Activated CD8-positive, alpha-beta memory T cell treated with anti-CD3 and anti-CD28 coated beads, Interleukin-2, amount 50 U/mL, for 24 hours (primary cell): ENCODE data around the gene COQ2.
"Not testable (repeated sequence)": the region's sequence is repeated elsewhere in the genome, so short reads cannot be mapped to it uniquely, and the experiment has no call there.

Experiments
- DNase-seq: peaks from one replicate; pipeline ENCODE4 v3.0.0-alpha.2; 2020; ENCODE audit errors: extremely low read depth

The COQ2 gene

DNA sequence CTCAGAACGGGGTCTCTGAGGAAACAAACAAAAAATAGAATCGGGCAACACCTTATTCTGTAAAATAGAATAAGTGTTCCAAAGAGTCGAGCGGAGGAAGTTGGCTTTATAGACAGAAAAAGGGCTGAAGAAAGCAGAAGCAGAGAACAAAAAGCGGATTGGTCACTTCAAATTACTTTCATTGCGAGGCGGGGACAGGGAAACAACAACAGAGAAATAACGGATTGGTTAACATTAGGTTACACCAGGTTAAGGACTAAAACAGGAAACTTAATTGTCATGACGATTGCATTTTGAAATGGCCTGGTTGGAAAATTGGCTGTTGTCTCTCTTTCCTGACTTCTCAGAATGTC, 433 bp upstream of the COQ2 start:
- DNase-seq: no peak

DNA sequence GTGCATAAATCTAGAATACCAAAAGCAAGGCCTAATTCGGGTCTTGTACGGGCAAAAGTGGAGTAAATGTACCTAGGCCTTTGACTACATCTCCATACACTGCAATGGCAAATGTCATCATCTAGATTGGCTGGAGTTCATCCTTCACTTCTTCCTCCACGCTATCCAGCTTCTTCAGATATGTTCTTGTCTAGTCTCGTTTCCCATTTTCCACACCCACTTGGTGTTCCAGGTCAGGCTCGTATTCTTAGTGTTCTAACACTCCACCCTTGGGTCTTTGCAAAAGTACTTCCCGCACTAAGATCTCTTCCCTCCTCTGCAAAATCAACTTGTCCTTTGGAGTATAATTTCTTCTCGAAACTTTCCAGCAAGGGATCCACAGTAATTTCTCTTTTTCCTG, 1.4 kb downstream of the COQ2 start:
- no peak for DNase-seq

DNA sequence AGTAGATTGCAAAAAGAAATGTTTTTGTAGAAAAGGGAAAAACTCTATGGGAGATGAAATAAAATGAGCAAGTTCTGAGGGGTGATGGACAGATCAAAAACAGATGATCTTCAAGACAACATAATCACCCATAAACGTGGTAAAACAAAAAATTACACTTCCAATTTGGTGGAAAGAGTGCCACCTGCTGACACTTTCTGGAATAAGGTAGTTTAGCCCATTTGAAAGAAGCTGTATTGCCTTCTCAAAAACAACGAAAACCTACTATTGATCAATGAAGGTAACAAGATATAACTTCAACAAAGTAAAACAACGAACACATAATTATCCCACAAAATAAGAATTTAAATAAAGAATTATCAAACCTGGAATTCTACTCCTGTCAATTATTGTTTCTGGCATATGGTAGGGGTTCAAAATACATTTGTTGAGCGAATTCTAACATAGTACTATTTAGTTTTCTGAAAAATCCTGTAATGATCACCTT, 2.5 kb downstream of the COQ2 start:
- no peak for DNase-seq

DNA sequence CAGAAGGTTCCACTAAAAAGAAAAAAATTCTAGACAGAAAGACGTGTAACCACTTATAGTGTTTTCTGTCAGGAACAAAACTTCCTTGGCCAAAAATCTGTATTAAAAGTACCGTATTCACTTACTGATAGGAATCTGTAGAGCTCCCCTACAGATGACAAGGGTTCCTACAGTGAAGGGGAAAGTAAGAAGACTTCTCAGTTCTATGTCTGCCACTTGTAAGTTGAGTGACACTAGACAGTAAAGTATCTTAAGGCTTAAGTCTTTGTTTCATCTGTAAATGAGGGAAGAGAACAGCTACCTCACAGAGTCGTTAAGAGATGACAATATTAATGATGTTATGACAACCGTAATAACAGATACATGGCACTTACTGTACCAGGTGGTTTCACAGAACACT, 3.3 kb downstream of the COQ2 start:
- no peak for DNase-seq

DNA sequence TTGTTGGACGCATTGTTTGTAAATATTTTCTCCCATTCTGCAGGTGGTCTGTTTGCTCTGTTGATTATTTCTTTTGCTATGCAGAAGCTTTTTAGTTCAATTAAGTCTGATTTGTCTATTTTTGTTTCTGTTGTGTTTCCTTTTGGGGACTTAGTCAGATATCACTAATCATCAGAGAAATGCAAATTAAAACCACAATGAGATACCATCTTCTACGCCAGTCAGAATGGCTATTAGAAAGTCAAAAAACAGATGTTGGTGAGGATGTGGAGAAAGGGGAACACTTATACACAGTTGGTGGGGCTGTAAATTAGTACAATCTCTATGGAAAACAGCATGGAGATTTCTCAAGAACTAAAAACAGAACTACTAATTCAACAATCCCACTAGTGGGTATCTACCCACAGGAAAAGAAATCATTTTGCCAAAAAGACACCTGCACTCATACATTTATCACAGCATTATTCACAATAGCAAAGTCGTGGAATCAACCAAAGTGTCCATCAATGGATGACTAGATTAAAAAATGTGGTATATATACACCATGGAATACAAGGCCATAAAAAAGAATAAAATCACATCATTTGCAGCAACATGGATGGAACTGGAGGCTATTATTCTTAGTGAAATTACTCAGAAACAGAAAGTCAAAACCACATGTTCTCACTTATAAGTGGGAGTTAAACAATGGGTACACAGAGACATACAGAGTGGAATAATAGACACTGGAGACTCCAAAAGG, 8.1 kb downstream of the COQ2 start:
- DNase-seq: no peak

DNA sequence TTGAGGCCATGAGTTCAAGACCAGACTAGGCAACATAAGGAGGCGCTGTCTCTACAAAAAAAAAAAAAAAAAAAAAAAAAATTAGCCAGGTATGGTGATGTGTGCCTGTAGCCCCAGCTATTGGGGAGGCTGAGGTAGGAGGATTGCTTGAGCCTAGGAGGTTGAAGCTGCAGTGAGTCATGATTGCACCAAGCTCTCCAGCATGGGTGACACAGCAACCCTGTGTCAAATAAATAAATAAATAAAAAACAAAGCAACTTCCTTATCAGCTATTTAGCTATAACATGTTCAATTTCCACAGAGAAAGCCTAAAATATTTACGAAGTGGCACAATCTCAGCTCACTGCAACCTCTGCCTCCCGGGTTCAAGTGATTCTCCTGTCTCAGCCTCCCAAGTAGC, 10.7 kb downstream of the COQ2 start:
- DNase-seq: not testable (repeated sequence)

DNA sequence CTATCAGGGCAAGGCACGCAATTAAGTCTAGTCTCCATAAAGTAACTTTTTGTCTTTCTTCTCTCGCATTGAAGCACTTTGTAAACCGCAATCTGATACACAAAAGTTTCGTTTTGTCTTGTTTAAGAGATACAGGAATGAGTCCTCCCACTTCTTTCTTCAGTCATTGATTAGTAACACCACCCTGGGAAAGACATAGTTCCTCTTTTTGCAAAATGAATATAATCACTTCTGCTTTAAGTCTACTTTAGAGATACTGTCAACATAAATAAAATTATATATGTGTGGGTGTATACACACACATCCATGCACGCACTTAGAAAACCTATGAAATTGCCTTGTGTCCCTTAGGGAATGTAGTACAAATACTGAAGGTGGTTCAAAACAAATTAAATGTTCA, 11.7 kb downstream of the COQ2 start:
- no peak for DNase-seq

DNA sequence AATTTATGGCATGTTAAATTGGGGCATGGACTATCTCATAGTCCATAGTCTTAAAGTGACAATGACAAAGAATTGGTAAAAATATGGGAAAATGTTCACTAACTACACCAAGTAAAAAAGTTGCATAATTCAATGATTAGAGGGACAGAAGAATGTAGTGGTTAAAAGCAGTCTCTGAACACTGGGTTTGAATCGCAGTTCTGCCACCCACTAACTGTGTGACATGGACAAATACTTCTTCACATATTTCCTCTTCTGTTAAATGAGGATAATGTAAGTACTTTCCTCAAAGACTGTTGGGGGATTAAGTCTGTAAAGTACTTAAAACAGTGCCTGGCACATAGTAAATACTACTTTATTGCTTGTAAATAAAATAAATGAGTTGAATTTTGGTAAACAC, 15.3 kb downstream of the COQ2 start:
- DNase-seq: no peak

DNA sequence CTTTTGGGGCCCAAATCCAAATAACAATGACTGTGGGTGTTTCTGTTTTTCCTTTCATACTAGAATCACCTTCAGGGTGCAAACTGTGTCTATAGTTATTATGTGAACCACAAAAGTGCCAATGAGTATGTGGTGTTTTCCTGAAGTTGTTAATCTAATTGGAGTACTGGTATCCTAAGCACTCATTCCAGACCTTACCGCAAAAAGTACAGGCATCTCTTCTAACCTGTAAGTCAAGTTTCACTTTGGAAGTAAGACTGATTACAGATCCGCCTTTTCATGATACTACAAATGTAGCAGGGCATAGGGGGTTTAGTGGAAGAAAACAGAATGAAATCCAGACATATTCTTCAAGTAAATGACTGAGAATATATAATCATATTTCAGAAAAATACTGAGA, 16.1 kb downstream of the COQ2 start:
- DNase-seq: no peak

DNA sequence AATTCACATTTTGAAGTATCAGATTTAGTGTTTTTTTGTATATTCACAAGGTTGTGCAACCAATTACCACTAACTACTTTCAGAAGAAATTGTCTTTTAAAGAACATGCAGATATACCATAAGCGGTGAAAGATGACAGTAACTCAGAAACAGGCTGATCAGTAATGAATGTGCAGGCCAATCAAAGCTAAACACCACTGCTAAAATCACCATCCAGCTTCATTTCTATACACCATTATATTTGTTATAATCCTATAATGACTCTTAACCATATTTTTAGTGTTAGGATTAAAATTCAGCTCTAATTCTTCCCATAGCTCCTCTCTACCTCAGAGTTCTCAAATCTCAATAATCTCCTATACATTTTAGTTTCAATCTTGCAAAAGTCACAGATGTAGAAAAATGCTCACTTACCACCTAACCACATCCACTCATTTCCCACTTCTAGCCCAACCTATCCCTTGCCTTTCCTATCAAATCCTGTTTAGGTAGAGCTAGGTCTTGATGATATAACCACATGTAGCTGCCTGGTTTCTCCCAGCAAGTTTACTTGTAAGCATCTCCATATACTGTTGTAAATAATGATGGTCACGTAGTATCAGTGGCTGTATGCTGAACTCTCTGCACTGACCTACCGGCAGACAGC, 16.6 kb downstream of the COQ2 start:
- DNase-seq: no peak

DNA sequence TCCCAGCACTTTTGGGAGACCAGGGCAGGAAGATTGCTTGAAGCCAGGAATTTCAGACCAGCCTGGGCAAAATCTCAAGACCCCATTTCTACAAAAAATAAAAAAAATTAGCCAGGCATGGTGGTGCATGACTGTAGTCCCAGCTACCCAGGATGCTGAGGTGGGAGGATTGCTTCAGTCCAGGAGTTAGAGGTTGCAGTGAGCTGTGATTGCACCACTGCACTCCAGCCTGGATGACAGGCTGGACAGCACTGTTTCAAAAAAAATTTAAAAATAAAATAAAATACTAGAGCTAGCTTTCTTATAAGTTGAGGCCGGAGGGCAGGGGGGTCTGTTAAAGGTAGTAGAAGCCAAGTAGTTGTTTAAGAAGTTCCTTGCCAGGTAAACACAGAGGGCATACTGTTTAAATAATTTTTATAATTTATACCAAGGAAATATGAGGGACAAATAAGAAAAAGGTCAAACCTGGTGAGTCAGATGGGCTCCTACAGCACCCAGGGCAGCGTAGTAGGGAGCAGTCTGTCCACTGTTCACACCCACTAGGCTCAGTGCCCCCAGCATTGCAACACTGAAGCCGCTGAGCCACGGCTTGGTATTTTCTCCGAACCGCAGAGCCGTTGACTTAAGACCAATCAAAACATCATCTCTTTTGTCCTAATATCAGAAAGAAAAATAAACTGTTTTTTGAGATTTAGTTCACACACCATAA, 17.3 kb downstream of the COQ2 start:
- DNase-seq: no peak

DNA sequence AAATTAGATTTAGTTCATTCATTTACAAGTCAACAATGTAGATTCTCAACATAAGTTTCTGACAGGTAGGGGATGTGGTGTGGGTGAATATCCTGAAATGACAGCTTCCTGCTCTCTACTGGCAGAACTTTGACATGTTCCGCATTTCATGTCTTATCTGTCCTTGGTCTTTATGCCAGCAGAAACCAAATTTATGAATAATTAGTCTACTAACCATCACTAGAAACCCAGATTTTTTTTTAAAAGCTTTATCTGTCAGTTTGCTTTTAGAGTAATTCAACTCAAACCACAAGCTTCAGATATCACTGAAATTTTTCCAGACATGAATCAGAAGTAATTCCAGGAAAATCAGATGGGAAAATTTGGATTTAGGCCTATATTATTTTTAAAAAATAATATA, 17.9 kb downstream of the COQ2 start:
- DNase-seq: no peak

DNA sequence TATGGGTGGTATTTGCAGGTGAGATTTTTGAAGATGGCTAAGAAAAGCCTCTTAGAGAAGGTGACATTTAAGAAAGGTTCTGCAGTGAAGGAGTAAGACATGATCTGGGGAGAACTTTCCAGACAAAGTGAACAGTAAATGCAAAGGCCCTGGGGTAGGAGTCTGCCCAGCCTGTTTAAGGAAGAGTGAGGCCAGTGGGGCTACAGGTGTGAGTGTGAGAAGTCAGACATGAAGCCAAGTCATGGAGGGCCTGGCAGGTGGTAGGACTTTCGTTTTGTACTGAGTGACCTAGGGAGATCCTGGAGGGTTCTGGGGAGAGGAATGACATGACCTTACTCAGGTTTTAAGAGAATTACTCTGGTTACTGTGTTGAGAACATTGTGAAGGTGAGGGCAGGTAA, 21.5 kb downstream of the COQ2 start:
- DNase-seq: no peak

DNA sequence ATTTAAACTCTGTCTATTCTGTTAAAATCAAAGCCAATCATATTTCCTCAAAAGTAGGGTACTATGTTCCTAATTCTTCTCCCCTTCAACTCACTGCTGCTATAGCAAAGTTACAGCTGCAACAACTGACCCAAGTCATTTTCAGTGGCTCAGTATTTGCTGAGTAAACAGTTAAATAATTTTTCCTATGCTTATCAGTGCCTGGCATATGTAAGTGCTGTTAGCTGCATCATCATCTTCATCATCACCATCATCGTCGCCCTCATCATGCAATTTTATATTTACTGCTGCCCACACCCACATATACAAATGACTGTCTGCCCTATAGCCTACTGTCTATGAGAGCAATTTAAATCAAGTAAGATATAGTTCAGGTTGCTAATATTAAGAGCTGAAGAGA, 21.9 kb downstream of the COQ2 start:
- no peak for DNase-seq

DNA sequence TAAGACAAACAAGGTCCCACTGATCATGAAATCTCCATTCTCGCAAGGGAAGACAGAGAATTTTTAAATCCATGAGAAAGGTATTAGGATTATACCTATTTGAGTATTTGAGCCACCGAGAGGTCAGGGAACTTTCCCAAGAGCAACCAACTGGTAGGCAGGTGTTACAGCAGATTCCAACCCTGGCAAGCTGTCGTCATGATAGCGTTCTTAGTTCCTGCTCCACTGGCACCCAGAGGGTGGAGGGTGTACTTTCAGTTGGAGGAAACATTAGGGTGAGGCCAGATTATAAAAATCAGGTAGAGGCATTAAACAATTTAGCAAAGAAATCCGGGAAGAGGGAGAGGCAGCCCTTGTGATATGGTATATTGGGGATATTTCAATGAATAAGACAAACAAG, 23.3 kb downstream of the COQ2 start:
- no peak for DNase-seq

DNA sequence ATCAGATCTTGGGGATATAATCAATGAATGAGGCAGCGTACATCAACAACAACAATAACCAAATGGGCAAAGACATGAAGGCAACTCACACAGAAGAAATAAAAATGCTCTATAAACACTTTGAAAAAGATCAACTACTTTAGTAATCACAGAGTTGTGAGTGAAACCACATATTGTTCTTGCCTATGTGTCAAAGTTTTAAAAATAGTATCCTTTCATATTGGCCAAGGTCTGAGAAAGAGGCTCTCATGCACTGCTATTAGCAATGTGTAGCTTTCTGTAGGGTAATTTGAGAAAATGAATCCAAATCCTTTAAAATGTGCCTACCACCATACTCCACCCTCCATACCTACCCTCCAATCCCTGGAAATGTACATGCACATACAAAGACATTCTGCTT, 25.0 kb downstream of the COQ2 start:
- no peak for DNase-seq

DNA sequence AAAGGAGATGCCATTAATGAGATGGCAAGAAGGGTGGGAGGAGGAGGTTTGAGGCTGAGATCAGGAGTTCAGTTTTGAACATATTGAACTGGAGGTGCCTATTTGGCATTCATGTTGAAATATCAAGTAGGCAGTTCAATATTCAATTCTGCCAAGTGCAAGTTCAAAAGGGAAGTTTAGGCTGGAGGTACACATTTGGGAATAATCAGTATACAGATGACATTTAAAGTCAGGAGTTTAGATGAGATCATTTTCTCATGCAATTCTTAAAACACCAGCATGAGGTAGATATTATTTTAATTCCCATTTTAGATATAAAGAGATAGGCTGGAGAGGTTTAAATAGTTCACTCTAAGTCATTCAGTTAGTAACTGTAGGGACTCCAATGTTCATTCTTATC, 26.1 kb downstream of the COQ2 start:
- no peak for DNase-seq

DNA sequence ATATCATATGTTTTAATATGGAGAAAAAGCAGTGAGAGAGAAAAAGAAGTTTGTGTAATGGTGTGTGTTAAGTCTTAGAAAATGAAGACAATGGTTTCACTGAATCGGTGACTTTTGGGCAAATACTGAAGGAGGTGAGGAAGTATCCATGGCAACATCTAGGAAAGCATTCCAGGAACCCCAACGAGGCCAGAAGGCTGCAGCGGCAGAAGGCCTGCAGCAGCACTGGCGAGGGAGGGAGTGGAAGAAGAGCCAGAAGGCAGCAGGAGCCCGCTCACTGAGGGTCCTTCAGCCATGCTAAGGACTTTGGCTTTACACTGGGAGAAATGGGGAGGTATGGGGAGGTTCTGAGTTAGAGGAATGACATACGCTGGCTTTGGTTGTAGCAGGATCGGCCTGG, 26.8 kb downstream of the COQ2 start:
- no peak for DNase-seq

DNA sequence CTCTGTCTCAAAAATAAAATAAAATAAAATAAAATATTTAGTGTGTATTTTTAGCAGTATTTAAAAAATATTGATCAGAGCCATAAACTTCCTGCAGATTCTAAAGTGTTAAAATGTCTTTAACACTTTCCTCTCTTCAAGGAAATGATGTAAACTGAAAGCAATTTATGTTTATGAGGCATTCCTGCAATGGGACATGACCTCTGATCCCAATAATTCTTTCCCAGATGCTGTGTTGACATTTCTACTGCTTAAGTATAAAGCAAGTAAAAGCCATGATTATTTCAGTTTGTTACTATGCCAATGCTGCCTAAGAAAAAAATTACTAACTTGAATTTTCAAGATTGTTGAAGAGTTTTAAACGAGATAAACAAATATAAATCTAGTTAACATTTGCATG, 29.0 kb downstream of the COQ2 start:
- no peak for DNase-seq

DNA sequence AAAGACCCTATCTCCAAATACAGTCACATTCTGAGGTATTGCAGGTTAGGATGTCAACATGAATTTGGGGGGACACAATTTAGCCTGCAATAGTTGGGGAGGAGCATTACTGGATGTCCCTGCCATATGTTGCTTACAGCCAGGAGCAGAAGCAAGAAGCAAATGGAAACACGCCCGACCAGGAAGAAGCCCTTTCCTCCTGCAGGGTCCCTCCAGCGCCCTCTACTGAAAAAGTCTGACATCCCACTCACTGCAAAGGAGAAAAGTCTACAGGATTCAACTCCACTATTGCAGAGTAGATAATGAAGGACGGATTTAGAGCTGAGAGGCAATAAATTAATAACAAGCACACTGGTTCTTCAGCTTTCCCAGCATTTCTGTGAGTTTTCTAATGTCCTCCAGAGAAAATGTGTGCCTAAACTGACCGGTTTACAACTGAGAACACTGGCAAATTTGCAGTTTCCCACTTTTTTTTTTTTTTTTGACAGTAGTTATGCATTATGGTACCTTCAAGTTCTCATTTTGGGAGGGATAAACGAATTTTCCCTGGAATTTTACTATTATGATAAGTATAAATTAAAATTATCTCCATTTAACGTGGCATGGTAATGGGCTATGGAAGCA, 31.7 kb downstream of the COQ2 start:
- DNase-seq: peak; percentile 44

DNA sequence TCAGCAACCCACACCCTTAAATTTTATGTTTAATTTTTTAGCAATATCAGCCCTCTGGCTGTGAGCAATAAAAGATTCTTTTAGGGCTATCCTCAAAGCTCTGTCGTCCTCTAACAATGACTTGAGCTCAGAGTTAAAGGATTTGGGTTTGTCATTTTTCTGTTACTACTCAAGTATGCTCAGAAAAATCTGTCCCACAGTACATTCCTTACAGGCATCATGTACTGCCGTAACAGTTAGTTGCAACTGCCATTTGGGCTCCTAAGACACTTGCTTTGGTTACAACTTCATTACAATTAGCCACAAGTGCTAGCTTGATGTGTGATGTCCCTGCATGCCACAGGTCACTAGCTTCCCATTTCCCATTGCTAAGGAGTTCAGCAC, 33.2 kb downstream of the COQ2 start:
- no peak for DNase-seq

DNA sequence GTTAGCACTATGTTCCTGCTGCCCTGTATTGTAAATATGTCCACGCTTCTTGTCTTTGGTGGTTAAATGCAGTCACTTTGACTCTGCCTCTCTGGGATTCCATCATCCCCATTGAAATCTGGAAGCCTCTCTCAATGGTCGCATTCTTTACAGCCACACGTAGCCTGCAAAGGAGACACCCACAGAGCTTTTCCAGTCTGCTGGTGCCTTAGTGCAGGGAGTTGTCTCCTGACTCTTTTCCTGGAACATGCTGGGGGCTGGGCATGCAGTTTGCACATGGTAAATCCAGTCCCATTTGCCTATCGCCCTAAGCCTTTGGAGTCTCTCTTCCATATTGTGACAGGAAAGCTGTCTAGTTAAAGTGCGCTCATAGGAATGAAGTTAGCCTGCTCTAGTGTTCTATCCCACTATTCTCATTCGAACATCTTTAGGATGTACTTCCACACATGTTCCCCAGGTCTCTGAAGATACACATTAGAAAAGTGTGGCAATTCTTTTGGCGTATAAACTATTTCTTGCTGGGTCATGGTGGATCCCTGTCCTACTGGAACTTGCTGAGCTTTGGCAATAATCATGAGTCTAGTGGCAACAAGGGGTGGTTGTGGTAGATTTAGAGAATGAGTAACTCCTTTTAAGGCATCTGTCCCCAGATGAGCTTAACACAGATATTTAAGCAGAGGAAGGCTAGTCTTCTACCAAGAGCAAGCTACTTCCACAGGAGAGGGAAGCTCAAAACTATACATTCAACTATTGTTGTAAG, 33.7 kb downstream of the COQ2 start:
- DNase-seq: no peak
